GOT3 (cell line): Measurements from ENCODE around the gene LMF1.

Experiments
- DNase-seq: peaks from one replicate; lab custom pipeline; 2025; ENCODE audit warnings: mixed read lengths; lab: John Stamatoyannopoulos, UW

Gene LMF1

GRCh38 chr16:912684-913613 lies 57.8 kb downstream of the LMF1 start:
- no peak for DNase-seq

DNA sequence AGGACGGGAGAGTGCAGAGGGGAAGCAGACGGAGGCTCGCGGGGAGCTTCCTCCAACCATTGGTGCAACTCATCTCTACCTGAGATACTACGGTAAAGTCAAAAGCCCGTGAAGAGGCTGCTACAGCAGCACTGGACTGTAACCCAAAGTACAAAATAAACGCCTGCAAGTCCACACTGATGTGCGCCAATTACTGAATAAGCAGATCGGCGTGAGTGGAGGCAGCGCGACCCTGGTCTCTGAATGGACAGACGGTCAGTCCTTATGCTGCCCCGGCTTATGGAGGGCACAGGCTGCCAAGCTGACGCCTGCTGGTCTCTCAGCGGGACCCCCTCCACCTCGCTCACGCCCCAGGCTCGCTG lies 58.5 kb downstream of the LMF1 start:
- DNase-seq = no peak

- DNase-seq = no peak
These were observed 59.0 kb downstream of the LMF1 start for GRCh38 chr16:911604-912321.

GRCh38 chr16:911101-911500 lies 59.7 kb downstream of the LMF1 start:
- DNase-seq = no peak

DNA sequence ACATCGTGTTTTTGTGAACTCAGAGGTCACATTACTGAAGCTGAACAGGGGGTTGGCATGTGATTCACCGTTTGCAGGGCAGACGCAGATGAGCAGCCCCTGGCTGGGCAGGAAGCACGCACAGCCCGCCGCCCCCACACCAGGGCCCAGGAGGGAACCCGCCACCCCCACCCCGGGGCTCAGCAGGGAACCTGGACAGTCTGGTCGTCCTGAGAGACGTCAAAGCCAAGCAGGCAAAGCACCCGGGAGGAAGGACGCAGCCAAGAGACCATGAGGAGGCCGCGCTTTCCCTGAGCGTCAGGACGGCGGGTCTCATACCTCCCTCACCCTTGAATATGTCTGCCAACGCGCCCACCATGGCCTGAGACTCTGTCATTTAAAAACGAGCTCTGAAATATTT lies 60.6 kb downstream of the LMF1 start:
- no peak for DNase-seq

- no peak for DNase-seq
These were observed 61.3 kb downstream of the LMF1 start for GRCh38 chr16:909281-910000.

DNA sequence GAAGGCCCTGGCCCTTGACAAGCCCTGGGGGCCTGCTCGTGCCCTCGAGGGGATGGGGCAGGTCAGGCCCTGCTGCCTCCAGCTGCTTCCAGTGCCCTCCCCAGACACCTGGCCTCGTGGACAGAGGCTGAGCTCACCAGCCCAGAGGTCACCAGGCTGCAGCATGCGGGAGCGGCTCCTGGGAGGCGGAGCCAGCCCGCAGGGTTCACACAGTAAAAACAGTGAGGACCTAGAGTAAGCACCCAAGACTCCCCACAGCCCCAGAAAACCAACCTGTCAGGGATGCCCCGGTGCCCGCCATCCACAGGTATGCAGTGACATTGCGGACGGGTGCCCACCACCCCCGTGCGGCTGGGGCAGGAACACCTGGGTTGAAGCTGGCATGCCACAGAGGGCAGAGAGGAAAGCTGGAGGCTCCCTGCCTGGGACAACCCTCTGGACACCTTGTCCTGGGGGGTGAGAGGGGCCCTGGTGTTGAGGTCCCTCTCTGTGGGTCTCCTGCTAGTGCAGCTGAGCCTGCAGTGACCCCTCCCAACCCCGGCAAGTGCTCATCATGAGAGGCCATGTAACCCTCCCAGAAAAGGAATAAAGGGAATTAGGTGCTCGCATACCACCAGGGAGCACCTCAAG lies 62.1 kb downstream of the LMF1 start:
- no peak for DNase-seq

GRCh38 chr16:907842-908241 lies 62.9 kb downstream of the LMF1 start:
- no peak for DNase-seq

GRCh38 chr16:907361-907760 lies 63.4 kb downstream of the LMF1 start:
- DNase-seq = no peak

DNA sequence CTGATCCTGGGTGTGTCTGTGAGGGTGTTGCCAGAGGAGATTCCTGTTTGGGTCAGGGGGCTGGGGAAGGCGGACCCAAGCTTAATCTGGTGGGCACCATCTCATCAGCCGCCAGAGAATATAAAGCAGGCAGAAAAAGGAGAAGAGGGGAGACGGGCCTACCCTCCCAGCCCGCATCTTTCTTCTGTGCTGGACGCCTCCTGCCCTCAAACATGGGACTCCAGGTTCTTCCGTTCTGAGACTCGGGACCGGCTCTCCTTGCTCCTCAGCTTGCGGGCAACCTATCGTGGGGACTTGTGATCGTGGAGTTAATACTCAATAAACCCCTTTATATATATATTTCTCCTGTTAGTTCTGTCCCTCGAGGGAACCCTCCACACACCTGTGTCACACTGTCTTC lies 64.5 kb downstream of the LMF1 start:
- DNase-seq = no peak

- no peak for DNase-seq
These were observed 68.8 kb downstream of the LMF1 start for GRCh38 chr16:901715-902601.

- DNase-seq = no peak
These were observed 69.6 kb downstream of the LMF1 start for GRCh38 chr16:901149-901548.

DNA sequence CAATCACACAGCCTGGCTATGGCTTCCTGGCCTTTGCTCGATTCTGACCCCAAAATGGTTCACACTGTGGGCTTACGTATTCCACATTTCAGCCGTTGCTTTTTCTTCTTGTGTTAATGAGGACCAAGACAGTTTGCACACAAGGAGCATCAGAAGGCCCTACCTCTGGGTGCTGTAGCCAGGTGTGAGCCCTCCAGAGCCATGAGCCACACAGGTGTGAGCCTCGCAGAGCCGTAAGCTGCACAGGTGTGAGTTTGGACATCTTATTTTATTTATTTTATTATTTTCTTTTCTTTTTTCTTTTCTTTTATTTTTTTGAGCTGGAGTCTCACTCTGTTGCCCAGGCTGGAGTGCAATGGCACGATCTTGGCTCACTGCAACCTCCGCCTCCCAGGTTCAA lies 70.6 kb downstream of the LMF1 start:
- DNase-seq = no peak

DNA sequence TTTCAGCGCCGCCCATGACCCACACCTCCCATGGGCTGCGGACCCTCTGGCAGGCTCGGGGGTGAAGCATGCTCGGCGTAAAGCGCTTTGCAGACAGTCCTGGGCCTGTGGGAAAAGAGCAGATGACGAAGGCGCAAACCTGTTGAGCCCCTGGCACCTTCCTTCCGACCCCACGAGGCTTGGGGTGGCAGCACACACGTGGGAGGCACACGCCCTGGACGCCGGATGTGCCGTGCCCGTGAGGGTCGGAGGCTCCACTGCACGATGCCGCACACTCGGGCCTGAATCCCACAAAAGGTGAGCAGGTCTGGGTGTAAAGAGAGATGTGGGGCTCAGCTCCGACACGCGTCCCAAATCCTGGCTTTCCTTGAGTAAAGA lies 71.1 kb downstream of the LMF1 start:
- DNase-seq = no peak

GRCh38 chr16:898761-899682 lies 71.8 kb downstream of the LMF1 start:
- DNase-seq = no peak

GRCh38 chr16:898216-898615 lies 72.6 kb downstream of the LMF1 start:
- DNase-seq = no peak

DNA sequence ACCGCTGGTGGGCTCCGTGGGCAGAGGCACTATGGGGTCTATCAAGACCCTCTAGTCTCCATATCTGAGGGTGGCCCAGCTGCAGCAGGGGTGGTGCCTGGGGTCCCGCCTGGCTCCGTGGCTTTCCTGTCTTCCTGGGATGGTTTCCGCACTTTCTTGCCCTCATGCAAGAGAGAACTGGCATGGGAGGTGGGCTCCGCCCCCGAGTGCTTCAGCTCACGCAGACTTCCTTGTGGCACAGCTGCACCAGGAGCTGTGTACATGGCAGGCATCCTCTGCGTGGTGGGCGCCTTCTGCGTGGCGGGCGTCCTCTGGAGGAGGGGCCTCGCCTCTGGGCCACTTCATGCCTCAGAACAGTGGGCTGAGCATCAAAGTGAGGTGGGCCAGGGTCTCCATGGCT lies 73.1 kb downstream of the LMF1 start:
- DNase-seq = no peak

DNA sequence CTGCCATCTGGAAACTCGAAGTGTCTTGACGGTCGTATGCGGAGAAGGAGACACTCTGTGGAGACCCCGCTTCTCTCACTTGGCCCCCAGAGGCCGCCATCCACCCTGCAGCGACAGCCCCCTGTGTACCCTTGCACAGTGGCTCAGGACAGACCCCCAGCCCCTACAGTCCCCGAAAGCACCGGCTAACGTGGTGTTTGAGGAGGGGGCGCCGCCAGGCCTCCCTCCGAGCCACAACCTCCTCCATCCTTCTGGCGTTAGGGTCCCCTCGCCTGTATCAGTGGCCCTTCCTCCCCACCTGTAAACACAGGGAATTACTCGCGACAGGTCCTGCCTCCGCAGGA lies 73.6 kb downstream of the LMF1 start:
- DNase-seq = no peak

- no peak for DNase-seq
These were observed 74.3 kb downstream of the LMF1 start for GRCh38 chr16:896261-897199.
